ENCODE data around the gene DGKH.

GRCh38 chr13:42214446-42214845, 166.0 kb downstream of the DGKH start:
- no peak for TF ChIP-seq CTCF (IDR thresholded peaks at IDR 0.05)
- TF ChIP-seq POLR2A (IDR thresholded peaks at IDR 0.05): no peak
- TF ChIP-seq EP300 (IDR thresholded peaks at IDR 0.05): no peak
